Keratinocyte (primary cell): ENCODE measurements around the gene FTH1. TPM values are rescaled to one million over a fixed set of nuclear protein-coding genes. Genes with fewer than 3 reads are reported as not detected.

Source experiments
- DNase-seq: peaks from one replicate; pipeline ENCODE4 v3.0.0-alpha.2; 2011; ENCODE audit warnings: low read depth, missing footprints, low spot score
- FAIRE-seq: peaks from 2 replicates; lab custom pipeline; 2011; peaks lifted over from hg19 to GRCh38; lab: Jason Lieb, UNC
- H2AFZ ChIP-seq: 2 replicates; pipeline ENCODE4 v1.6.0; 2012; ENCODE audit warnings: low read length, control low read depth, inconsistent platforms; ENCODE audit not compliant: control insufficient read depth
- H3K27ac ChIP-seq: 2 replicates; pipeline ENCODE4 v1.5.1; 2011; ENCODE audit warnings: low read length; ENCODE audit not compliant: control insufficient read depth, insufficient read depth
- H3K27me3 ChIP-seq: 3 replicates; pipeline ENCODE4 v1.6.0; 2011; ENCODE audit warnings: low read length; ENCODE audit not compliant: control insufficient read depth, insufficient read depth; ENCODE audit errors: extremely low read depth
- H3K36me3 ChIP-seq, 2 experiments: 2 replicates in 1 of 2; 3 replicates in 1 of 2; pipeline ENCODE4 v1.5.1; 2011; ENCODE audit warnings: low read length in 2 of 2, mild to moderate bottlenecking in 1 of 2; ENCODE audit not compliant: control insufficient read depth in 2 of 2, insufficient read depth in 2 of 2; ENCODE audit errors: extremely low read depth in 1 of 2
- H3K4me1 ChIP-seq: 3 replicates; pipeline ENCODE4 v1.5.1; 2011; ENCODE audit warnings: low read length; ENCODE audit not compliant: control insufficient read depth, insufficient read depth; ENCODE audit errors: extremely low read depth
- H3K4me2 ChIP-seq: 3 replicates; pipeline ENCODE4 v1.6.0; 2011; ENCODE audit warnings: low read depth, low read length; ENCODE audit not compliant: control insufficient read depth, insufficient read depth; ENCODE audit errors: extremely low read depth
- H3K4me3 ChIP-seq, 3 experiments: fragments of 200-600 bp in 1 of 3; sonication (generic) in 1 of 3; 2 replicates in 2 of 3; 3 replicates in 1 of 3; pipeline ENCODE4 v1.5.1; 2011 to 2016; ENCODE audit warnings: low read length in 3 of 3, mild to moderate bottlenecking in 3 of 3, control low read depth in 2 of 3, inconsistent platforms in 1 of 3, low read depth in 1 of 3, mixed read lengths in 1 of 3, mixed run types in 1 of 3, moderate library complexity in 1 of 3; ENCODE audit not compliant: control insufficient read depth in 2 of 3, insufficient read depth in 2 of 3; ENCODE audit errors: extremely low read depth in 1 of 3
- H3K79me2 ChIP-seq: 2 replicates; pipeline ENCODE4 v1.6.0; 2012; ENCODE audit warnings: low read length; ENCODE audit not compliant: control insufficient read depth, insufficient read depth
- H3K9ac ChIP-seq: 3 replicates; pipeline ENCODE4 v1.6.0; 2011; ENCODE audit warnings: low read length; ENCODE audit not compliant: control insufficient read depth, insufficient read depth; ENCODE audit errors: extremely low read depth
- H3K9me1 ChIP-seq: 3 replicates; pipeline ENCODE4 v1.6.0; 2011; ENCODE audit warnings: low read length; ENCODE audit not compliant: control insufficient read depth, insufficient read depth; ENCODE audit errors: extremely low read depth
- H3K9me3 ChIP-seq: 2 replicates; pipeline ENCODE4 v1.5.1; 2012; ENCODE audit warnings: low read depth, low read length; ENCODE audit not compliant: control insufficient read depth
- H4K20me1 ChIP-seq: 3 replicates; pipeline ENCODE4 v1.6.0; 2011; ENCODE audit warnings: low read length; ENCODE audit not compliant: control insufficient read depth, insufficient read depth; ENCODE audit errors: extremely low read depth
- CTCF ChIP-seq, 3 experiments: IDR thresholded peaks in 1 of 3; conservative IDR thresholded peaks in 1 of 3; optimal IDR thresholded peaks in 1 of 3; 2 replicates in 2 of 3; 3 replicates in 1 of 3; pipeline versions ENCODE3 to v1.5.1; 2011; ENCODE audit warnings: low read length in 3 of 3, mild to moderate bottlenecking in 3 of 3, moderate library complexity in 2 of 3, control low read depth in 1 of 3, inconsistent platforms in 1 of 3; ENCODE audit not compliant: insufficient read depth in 2 of 3; ENCODE audit errors: extremely low read depth in 1 of 3
- EZH2 ChIP-seq: IDR thresholded peaks from one replicate; pipeline ENCODE4 v1.6.1; 2012; ENCODE audit warnings: inconsistent platforms, mild to moderate bottlenecking, low read length, moderate library complexity
- dilution Hi-C: fragments of 300-500 bp; cut with MboI; formaldehyde crosslinking; loops from one replicate; pipeline ENCODE4 v1.7.0; 2020; ENCODE audit warnings: low sequenced_read_pairs; ENCODE audit not compliant: extremely low pct_ligation_motif_present
- polyA plus RNA-seq, 5 experiments: library from polyadenylated mRNA; depleted of rRNA in 3 of 5; stranded (reverse) in 3 of 5; stranded (forward) in 1 of 5; unstranded in 1 of 5; fragments of >200 nt; gene quantifications; 1 replicate in 1 of 5; 2 replicates in 3 of 5; 3 replicates in 1 of 5; pipeline versions ENCODE4 v1.2.1 to v1.2.3, GENCODE V29; 2011 to 2012; ENCODE audit warnings: missing spikeins in 2 of 5, low read depth in 1 of 5, low replicate concordance in 1 of 5

The FTH1 gene
- polyA plus RNA-seq, 1 donor (not counting 4 experiments of a cell fraction or from before 2014, with no cell fraction given): 1,058 TPM

DNA sequence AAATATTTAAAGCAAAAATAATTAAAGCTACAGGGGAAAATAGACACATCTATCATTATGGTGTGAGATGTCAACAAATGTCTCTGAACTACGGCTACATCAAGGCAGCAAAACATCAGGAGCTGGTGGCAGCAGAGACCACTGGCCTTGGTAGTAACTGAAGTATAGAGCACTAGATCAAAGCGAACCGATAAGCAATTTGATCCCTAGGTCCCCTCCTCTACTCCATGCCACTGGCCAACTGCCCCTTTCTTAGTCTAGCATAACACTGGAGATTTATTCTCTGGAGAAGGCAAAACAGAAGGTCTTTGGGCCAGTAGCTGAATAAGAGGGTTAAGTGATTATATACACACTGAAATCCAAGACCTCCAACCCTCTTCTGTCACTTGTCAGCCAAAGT is 36.5 kb downstream of the FTH1 start:
- no peaks in the 10 kb centered on the region for H3K9me3 ChIP-seq
- H3K4me1 ChIP-seq: no peaks in the 10 kb centered on the region
- no peak overlapping the region for H3K4me2 ChIP-seq
- no peak for DNase-seq
- no peaks in the 10 kb centered on the region for H3K9me1 ChIP-seq
- no peaks in the 10 kb centered on the region for H3K79me2 ChIP-seq
- H2AFZ ChIP-seq: no peak overlapping the region
- H3K9ac ChIP-seq: no peak overlapping the region
- TF ChIP-seq EZH2 (no peak), CTCF (optimal IDR thresholded peaks at IDR 0.05 in 1 of 3, IDR thresholded peaks at IDR 0.05 in 1 of 3, conservative IDR thresholded peaks at IDR 0.05 in 1 of 3; ENCODE audit: extremely low read depth in 1 of 3, insufficient read depth in 2 of 3, low read length in 3 of 3) (no peak)
- no peak overlapping the region for H3K27ac ChIP-seq
- FAIRE-seq: no peak
- H3K4me3 ChIP-seq: no peak overlapping the region
- no peaks in the 10 kb centered on the region for H4K20me1 ChIP-seq
- H3K27me3 ChIP-seq: no peaks in the 10 kb centered on the region
- H3K36me3 ChIP-seq: no peaks in the 10 kb centered on the region
- dilution Hi-C loops: no loop called here

DNA sequence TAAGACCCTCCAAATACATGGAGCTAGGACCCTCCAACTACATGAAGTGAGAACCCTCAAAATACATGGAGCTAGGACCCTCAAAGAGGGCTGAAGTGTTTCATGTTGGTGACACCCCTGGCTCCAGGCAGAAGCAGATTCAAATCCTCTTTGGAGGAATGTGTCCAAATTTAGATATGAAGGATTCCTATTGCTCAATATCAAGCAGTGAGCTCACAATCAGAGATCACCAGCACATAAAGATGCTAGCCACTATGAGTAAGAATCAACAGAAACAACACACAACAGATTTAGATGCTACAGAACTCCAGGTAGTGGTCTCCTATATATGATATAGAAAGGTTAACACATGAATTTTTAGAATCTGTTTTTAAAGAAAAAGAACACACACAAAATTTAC is 38.8 kb downstream of the FTH1 start:
- H3K9me1 ChIP-seq: no peaks in the 10 kb centered on the region
- TF ChIP-seq EZH2 (no peak), CTCF (optimal IDR thresholded peaks at IDR 0.05 in 1 of 3, IDR thresholded peaks at IDR 0.05 in 1 of 3, conservative IDR thresholded peaks at IDR 0.05 in 1 of 3; ENCODE audit: extremely low read depth in 1 of 3, insufficient read depth in 2 of 3, low read length in 3 of 3) (no peak)
- no peak overlapping the region for H2AFZ ChIP-seq
- no peaks in the 10 kb centered on the region for H4K20me1 ChIP-seq
- no peaks in the 10 kb centered on the region for H3K4me1 ChIP-seq
- DNase-seq (no peak), FAIRE-seq (no peak)
- dilution Hi-C loops: no loop called here
- no peak overlapping the region for H3K9ac ChIP-seq
- peaks cover 9% of the 10 kb centered on the region for H3K27me3 ChIP-seq
- H3K27ac ChIP-seq: no peak overlapping the region
- H3K79me2 ChIP-seq: no peaks in the 10 kb centered on the region
- no peaks in the 10 kb centered on the region for H3K36me3 ChIP-seq
- no peak overlapping the region for H3K4me2 ChIP-seq
- no peak overlapping the region for H3K4me3 ChIP-seq
- no peaks in the 10 kb centered on the region for H3K9me3 ChIP-seq
